ENCODE results near the gene GAS7.

DNA sequence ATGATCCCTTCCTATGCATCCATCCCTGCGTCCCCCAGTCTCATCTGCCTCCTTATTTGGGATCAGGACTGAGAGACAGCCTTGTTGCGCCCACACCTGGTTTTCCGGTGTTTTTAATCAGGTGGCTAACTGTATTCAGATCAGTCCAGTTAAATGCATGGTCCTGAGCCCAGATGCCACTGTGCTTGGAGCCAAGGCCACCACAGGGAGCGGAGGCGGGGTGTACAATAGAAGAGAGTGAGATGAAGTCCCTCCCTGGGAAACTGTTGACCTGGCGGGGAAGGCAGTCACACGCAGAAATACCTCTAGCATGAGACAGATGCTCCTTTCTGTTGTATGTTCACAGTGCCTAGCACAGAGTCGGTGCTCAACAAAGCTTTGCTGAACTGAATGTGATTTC, 299.6 kb downstream of the GAS7 start:
- TF ChIP-seq CTCF (IDR thresholded peaks at IDR 0.05) (no peak), POLR2A (IDR thresholded peaks at IDR 0.05) (no peak)
